DMS53 treated with DMSO at 0.1 percent for 48 hours (cell line): ENCODE data around the gene MICAL3.
"Not testable (repeated sequence)": the region's sequence is repeated elsewhere in the genome, so short reads cannot be mapped to it uniquely, and the experiment has no call there.

Experiments
- DNase-seq: peaks from one replicate; lab custom pipeline; 2025; ENCODE audit not compliant: unreplicated experiment; lab: John Stamatoyannopoulos, UW

Gene MICAL3

DNA sequence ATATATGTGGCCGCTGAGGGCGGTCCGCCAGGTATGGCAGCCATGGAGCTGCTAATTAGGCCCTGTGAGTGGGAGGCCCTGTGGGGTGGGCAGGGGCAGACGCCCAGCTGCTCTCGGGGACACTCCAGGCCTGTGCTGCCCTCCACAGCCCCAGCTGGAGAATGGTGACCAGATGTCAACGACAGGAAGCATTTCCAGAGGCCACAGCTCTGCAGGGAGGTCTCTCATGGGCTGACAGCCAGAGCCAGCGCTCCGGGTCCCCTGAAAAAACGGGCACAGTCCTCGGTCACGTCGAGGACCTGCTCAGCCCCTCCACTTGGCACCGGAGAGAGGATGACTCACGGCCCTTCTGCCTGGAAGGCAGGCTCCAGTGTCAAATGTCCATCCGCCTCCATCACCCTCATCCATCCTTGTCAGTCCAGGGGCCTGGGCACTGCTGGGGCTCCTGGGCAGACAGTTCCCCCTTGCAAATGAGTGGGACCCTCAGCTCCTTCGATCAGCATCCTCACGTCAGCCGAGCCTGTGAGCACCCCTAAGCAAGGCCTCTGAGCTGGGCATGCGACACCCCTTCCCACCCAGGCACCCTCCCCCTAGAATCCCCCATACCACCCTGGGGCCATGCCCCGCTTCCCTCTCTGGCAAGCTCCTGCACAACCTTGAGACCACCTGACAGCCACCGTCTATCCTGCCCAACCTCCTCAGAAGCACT lies 252.0 kb downstream of the MICAL3 start:
- no peak for DNase-seq

DNA sequence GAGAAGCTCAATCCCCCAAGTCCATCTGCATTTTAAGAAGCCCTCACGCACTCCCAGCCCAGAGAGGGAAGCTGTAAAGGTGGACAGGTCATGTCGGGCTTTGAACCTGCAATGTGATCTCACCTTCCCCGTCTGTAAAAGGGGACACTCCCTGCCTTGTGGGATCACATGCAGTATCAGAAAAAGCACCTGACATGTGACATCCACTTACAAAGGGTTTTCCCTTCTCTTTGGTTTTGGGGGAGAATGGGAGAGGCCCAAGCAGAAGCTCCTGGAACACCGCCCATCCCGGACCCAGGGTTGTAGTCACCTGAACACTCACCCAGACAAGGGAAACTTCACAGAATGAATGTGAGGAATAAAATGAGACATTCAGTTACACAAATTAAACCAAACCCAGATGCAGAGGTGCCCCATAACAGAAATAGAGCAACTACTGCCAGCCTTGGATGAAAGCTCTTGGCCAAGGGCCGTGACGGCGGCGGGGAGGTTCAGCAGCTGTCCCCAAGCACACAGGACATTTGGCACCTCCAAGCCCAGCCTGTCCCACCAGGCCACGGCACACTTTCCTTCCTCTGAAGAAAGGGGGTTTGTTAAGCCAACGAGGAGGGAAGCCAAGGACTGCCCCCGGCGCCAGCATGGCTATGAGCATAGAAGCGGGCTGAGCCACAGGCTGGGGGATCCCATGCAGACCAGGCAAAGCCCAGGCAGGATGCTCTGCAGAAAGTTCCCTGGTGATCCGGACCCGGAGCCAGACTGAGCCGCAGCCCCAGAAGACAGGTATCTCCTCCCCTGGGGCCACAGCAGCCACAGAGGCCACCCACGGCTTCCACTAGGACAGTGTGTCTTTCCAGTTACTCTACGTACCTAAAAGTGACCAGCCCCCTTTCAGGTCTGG lies 253.9 kb downstream of the MICAL3 start:
- no peak for DNase-seq

DNA sequence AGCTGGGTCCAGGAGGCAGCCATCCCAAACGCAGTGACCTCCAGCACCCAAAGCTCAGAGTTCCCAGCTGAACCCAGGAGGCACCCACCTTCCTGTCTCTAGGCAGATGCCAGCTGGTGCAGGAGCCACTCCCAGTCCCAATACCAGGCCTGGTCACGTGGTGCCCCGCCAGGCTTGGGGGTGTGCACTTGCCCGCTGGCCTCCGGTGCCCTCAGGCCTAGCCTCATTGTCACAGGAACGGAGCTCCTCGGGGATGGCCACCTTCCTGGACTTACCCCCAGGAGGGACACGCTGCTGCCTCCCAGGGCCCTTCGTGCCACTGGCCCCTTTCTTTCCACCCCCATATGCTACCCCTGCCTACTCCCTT lies 254.7 kb downstream of the MICAL3 start:
- DNase-seq = no peak

DNA sequence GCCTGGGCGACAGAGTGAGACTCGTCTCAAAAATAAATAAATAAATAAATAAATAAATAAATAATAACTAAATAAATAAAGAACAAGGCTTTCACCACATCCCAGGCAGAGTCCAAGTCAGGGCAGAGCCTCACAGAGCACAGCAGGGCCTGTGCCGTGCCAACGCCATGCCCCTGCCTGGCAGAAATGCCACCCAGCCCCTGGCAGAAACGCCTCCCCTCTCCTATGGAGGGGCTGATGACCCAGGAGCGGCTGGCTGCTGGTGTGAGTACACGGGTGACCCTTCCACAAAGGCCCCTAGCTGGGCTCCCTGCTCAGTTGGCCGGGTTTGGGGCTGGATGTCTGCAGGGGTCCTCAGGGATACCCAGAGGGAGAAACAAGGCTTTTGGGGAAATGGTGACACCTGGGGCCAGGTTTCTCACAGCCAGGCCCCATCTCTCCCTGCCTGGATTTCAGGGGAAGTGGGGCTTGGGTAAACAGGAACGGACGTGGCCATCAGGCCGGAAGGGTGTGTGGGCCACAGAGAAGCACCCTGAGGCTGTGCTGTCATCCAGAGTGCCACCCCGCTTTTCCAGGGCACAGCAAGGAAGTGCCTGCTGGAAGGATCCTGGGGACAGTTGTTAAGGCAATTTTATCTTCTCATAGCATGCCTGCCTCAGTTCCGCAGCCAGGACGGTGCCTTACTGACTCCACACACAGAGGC lies 255.2 kb downstream of the MICAL3 start:
- no peak for DNase-seq

DNA sequence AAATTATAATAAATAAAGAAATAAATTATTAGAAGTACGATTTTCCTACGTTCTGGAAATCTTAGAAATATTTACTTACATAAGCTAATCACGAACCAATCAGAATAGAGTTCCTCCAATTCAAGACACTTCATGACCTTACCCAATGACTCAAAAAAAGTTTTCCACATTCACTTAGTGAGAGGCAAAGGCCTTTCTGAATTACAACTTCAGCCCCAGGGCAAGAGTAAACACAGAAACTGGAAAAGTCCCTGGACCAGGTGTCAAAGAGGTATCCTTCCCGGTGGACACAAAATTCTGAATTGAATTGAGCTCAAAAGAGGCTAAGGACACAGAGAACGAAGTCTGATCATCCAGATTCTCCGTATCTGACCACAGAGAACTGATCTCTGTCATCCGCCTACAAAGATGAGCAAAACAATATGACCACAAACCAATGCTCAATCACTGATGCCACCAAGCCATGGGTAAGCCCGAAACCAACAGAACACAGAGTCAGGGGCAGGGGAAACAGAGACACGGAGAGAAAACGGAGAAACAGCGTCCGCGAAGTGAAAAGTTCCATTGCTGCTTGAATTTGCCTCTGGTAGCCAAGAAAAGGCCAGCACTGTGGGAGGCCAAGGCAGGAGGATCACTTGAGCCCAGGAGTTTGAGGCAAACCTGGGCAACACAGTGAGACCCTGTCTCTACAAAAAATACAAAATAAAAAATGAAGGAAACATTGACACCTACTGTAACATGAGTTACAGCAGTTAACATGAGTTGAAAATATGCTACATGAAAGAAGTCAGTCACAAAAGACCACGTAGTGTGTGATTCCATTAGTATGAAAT lies 256.9 kb downstream of the MICAL3 start:
- DNase-seq = no peak

DNA sequence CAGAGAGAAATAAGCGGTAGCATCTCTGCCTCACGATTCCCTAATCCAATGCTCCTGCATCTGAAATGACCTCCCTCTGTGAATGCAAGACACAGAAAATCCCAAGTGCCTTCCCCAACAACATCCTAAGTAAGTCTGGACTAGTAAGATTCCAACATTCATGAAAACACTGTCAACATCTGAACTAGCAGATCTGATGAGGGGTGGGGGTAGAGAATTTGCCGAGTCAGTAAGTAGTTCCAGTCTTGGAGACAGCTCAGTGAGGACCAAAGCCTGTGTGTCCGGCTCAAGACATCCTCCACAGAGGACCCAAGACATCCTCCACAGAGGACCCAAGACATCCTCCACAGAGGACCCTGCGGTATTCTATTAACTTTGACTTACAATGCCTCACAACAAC lies 259.5 kb downstream of the MICAL3 start:
- not testable (repeated sequence) for DNase-seq

DNA sequence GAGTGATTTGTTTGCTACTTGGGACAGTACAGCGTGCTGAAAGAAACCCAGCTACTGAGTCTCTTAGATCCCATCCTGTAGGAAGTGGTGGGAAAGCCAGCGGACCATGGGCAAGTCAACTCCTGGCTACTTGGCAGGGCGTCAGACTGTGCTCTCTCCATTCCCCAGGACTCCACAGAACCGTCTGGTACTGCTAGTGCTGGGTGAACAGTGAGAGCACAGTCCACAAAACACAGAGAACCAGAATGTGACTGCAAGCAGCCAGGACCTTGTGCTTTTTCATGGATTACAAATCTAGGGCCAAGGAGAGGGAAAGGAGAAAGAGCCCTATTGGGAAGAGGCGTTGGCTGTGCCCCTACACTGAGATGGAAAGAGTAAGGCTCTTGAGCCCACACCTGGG lies 260.3 kb downstream of the MICAL3 start:
- DNase-seq = no peak

DNA sequence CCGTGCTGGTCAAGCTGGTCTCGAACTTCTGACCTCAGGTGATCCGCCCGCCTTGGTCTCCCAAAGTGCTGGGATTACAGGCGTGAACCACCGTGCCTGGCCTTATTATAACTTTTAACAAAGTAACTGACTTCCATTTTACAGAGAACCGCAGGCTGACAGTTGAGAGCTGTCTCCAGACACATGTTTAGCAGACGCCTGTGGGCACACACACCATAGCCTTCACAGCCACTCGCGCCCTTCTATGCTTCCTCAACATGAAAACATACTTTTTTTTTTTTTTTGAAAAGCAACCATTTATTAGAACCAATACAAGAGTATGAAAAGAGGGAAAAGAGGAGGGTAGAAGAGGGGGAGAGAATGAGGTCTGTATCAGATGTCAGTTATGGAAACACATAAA lies 260.9 kb downstream of the MICAL3 start:
- not testable (repeated sequence) for DNase-seq

DNA sequence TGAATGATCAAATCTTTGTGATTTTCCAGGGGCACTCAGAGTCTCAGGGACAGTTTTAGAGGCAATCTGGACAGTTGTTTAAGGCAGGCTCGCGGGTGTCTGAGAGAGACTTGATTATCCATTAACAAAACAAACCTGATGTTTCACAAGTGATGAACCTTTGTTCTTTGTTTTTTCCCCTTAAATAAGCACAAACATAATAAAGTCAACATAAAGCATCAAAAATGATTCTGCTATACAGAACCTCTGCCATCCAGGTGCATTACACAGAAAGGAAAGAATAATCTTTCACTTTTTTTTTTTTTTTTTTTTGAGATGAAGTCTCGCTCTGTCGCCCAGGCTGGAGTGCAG lies 263.2 kb downstream of the MICAL3 start:
- no peak for DNase-seq

DNA sequence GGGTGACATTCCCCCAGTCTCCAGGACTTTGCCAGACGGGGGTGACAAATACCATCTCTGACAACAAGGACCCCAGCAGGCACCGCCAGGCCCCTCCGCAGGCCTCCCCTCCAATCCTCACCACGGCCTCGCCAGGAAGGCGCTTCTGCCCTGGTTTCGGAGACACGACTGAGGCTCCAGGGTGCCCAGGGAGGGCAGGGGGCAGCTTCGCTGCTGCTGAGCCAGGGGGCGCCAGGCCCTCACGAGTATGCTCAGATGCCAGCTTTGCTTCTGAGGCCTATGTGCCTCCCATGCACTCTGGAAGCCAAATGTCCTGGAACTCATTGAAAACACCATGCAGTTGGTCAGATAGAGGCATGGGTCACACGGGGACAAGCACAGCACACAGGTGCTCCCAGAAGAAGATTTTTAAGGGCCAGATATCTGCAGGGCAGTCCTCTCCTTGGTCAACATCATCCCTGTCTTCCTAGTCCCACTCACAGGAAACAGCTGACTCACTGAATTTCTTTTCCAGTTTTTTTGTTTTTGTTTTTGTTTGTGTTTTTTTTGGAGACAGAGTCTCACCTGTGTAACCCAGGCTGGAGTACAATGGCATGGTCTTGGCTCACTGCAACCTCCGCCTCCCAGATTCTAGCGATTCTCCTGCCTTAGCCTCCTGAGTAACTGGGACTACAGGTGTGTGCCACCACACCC lies 270.0 kb downstream of the MICAL3 start:
- no peak for DNase-seq

DNA sequence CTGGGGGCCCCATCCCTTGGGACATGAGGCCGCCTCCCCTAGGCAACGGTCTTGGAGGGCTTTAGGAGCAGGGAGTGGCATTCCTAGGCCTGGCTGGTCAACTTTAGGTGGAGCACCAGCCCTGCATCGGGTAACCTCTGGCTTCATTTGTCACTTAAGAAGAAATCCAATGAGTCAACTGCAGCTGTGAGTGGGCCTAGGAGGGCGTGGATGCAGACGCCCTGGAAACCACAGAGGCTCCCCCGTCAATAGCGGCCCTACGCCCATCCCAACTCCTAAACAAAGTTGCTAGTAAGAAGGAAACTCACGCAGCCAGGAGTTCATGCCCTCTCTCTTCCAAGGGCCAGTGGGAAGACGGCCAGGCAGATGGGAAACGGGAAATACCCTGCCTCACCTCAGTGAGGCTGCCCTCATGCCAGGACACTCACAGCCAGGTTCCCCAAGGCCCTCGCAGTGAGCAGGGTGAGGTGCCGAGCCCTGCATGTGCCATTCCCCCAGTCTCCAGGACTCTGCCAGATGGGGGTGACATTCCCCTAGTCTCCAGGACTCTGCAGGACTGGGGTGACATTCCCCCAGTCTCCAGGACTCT lies 270.9 kb downstream of the MICAL3 start:
- DNase-seq = no peak

DNA sequence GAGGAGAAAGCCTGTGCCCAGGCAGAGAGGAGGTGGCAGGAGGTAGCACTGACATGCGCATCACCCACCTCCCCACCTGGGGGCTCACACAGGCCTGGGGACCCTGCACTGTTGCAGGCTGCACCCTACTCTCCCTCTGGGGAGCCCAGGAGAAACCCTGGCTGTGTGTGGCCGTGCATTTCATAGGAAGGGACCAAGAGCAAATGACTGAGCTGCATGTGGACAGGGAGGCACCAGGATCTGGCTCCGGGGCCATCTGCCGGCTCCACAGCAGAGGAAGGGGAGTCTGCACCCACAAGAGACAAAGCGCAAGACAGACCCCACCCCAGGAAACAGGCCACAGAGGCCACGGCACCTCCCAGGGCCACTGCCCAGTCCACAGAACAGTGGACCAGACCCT lies 272.8 kb downstream of the MICAL3 start:
- DNase-seq = no peak

DNA sequence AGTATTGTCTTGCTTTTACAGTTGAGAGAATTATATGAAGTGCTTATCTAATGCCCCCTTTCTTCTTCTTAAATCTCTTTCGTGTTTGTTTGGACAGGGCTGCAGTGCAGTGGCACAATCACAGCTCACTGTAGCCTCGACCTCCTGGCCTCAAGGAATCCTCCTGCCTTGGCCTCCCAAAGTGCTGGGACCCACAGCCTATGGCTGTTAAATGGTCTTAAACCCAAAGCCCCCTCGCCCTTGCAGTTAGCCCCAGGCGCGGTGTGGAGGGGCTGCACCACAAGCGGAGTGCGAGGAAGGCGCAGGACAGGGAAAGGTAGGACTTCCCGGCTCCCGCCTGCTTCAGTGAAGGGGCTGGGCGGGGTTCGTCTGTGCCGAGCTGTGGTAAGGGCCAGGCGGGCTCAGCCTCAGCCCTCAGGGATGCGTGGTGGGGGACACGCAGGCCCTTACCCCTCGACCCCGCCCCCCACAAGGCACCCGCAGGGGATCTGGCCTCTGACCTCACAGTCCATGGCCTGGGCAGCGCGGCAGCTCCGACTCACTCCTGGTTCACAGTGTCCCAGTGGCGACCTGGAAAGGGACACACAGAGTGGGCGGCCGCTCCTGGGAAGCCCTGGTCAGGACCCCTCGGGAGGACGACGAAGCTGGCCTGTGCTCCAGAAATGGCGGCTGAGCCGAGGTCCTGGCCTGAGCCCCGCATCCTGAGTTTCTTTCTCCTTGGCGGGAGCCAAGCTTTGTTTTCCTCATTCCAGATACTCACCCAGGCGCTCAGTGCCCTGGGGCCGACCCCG lies 274.6 kb downstream of the MICAL3 start:
- no peak for DNase-seq

DNA sequence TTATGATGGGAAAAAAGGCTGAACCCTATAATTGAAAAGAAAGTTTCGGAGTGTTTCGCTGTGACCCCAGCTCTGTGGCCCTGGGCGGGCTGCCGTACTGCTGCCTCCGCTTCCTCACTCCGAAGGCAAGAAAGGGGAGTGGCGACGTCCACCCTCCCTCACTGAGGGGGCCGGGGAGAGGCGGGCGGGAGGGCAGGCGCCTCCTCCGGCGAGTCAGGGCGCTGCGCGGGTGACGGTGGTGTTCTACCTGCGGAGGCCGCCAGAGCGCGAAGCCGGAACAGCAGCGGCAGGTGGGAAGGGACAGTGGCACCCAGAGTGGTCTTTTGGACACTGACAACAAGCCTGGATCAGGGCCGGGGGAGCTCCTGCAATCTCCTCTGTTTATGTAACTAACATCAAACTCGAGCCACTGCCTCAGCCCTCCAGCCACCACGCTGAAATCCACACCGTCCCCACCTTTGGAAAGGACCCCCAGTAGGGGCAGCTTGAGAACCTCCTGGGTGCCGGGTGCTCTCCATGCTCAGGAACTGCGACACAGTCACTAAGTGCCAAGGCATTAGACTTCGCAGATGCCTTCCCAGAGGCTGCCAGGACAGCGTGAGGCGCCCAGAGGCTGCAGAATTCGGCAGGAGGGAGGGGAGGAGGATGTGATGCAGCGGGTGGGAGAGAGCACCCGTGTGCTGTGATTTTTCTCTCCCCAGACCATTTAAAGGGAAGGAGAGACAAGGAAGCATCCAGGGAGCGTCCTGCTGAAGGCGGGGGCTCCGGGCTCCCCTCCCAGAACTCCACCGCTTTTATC lies 275.6 kb downstream of the MICAL3 start:
- DNase-seq = no peak

DNA sequence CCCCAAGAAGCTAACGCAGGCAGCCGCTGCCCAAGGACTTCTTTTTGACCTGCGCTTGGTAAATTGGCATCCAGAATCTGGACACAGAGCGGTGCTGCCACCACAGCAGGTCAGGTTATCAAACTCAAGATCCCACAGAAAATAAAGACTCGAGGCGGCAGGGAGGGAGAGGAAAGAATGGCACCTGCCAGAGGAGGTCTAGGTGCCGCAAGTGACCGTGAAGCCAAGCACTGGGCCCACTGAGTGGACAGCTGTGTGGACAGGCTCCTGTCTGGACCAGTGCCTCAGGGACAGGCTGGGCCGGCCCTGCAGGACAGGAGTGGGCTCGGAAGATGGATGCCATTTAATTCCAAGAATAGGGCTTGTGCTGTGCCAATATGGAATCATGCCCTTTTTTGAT lies 277.4 kb downstream of the MICAL3 start:
- no peak for DNase-seq

DNA sequence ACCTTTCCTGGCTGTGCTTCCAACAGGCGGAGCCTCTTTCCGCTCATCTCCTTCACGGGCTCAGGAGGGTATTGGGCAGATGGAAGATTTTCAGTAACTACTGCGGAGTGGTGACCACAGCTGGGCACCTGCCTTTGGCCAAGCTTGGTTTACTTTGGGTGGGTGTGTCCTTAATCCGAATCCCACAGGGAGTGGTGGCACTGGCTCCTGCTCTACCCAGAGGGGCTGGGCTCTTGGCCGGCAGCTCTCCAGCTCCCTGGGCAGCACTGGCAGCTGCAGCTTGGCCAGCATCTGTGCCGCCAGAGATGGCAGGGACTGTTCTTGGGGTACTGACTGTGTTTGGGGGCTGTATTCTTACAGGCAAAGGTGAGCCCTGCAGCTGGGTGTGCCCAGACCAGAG lies 279.9 kb downstream of the MICAL3 start:
- DNase-seq = no peak

DNA sequence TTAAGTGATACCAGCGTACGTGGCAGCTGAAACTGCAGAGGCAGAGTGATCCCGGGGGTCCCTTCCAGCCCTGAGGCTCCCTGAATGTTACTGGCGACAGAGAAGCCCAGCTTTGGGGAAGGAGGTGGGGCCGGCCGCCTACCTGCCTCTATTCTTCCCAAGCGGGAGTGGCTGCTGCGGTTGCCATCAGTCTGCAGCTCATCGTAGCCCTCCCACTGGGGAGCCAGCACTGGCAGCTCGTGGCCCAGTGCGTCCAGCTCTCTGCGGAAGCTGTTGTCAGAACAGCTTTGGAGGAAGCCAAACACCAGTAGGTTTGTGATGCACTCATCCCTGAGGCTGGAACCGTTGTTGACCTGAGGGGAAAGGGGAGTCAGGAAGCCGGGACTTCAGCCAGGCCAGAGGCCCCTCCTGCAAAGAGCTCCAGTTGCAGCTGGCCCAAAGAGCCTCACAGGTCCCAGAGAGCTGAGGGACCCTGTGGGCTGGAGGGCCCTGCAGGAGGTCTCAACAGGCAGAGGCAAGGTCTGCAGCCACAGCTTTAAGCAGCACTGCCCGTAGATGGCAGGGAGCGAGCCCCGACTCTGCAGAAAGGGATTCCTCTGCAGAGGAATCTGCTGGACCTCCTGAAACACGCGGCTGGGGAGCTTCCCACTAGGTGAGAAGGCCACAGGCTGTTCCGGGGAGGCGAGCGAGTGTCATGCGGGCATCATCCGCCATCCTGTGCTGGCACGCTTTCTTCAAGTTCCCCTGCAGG lies 280.5 kb downstream of the MICAL3 start:
- DNase-seq = no peak

DNA sequence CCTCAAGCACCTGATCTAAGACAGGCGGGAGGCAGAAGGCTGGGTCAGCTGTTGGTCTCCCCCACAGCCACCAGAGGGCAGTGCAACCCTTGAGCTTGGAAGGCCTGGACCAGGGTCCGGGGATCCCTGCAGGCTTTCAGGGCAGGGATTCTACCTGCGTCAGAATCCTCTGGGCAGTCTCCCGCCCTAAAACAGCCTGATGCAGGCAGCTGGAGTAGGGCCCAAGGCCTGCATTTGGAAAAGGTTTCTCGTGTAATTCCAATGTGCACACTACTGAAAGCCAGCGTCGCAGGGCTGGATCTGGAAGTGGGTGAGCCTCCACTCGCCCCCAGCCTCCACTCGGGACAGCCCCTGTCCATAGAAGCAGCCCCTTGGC lies 281.8 kb downstream of the MICAL3 start:
- peak; percentile 25 for DNase-seq
